Endothelial cell of umbilical vein (primary cell): ENCODE results near the gene C22orf39. TPM values are rescaled to one million over a fixed set of nuclear protein-coding genes. Genes with fewer than 3 reads are reported as not detected.

Experiments
- BruUV-seq: library from RNA; stranded (reverse); fragments of 400-500 nt; replicated peaks from 2 replicates; lab custom pipeline; 2021; lab: Mats Ljungman, UMichigan
- CTCF ChIA-PET: fragments of 300-600, 350-600 bp; sonication (Branson Sonifier 250); formaldehyde crosslinking; loops from one replicate; lab custom pipeline; 2021; ENCODE audit warnings: antibody characterized with exemption, inconsistent platforms; lab: Charles Lee
- POLR2A ChIA-PET: fragments of 300-600, 350-600 bp; sonication (Branson Sonifier 250); formaldehyde crosslinking; loops from one replicate; lab custom pipeline; 2021; ENCODE audit warnings: antibody characterized with exemption, inconsistent platforms; lab: Charles Lee
- DNase-seq: peaks from one replicate; pipeline ENCODE4 v3.0.0-alpha.2; 2011; ENCODE audit warnings: low read depth, low spot score
- FAIRE-seq: peaks from 2 replicates; lab custom pipeline; 2011; peaks lifted over from hg19 to GRCh38; lab: Jason Lieb, UNC
- H2AFZ ChIP-seq: 2 replicates; pipeline ENCODE4 v1.6.0; 2012; ENCODE audit warnings: low read depth, low read length, control low read depth, inconsistent platforms
- H3K27ac ChIP-seq: 2 replicates; pipeline ENCODE4 v1.5.1; 2011; ENCODE audit warnings: low read depth, mild to moderate bottlenecking, control low read depth, low read length, moderate library complexity; ENCODE audit not compliant: insufficient read depth
- H3K27me3 ChIP-seq, 2 experiments: 2 replicates each; pipeline versions ENCODE4 v1.6.0 to v1.6.1; 2011; ENCODE audit warnings: low read length in 2 of 2, mixed read lengths in 1 of 2; ENCODE audit not compliant: control insufficient read depth in 2 of 2, insufficient read depth in 2 of 2
- H3K36me3 ChIP-seq, 2 experiments: 2 replicates in 1 of 2; 3 replicates in 1 of 2; pipeline ENCODE4 v1.5.1; 2011; ENCODE audit warnings: low read length in 2 of 2, mild to moderate bottlenecking in 1 of 2, moderate library complexity in 1 of 2; ENCODE audit not compliant: control insufficient read depth in 2 of 2, insufficient read depth in 2 of 2; ENCODE audit errors: extremely low read depth in 1 of 2
- H3K4me1 ChIP-seq: 3 replicates; pipeline ENCODE4 v1.5.1; 2011; ENCODE audit warnings: mild to moderate bottlenecking, low read length; ENCODE audit not compliant: control insufficient read depth, insufficient read depth; ENCODE audit errors: extremely low read depth
- H3K4me2 ChIP-seq: 2 replicates; pipeline ENCODE4 v1.6.1; 2011; ENCODE audit warnings: low read length, control low read depth, mixed read lengths; ENCODE audit not compliant: insufficient read depth
- H3K4me3 ChIP-seq, 3 experiments: fragments of 200-600 bp in 1 of 3; sonication (generic), shearing (Covaris generic) in 1 of 3; replicated peaks in 1 of 3; 2 replicates each; pipeline ENCODE4 v1.5.1; 2011 to 2016; ENCODE audit warnings: control low read depth in 3 of 3, low read length in 3 of 3, mild to moderate bottlenecking in 2 of 3, inconsistent platforms in 1 of 3, low read depth in 1 of 3, moderate library complexity in 1 of 3; ENCODE audit not compliant: insufficient read depth in 1 of 3
- H3K79me2 ChIP-seq: 2 replicates; pipeline ENCODE4 v1.6.0; 2012; ENCODE audit warnings: low read length, inconsistent platforms; ENCODE audit not compliant: control insufficient read depth, insufficient read depth
- H3K9ac ChIP-seq: replicated peaks from 2 replicates; pipeline ENCODE3; 2011; ENCODE audit warnings: low read length, control low read depth; ENCODE audit not compliant: insufficient read depth; ENCODE audit errors: extremely low read depth
- H3K9me1 ChIP-seq: replicated peaks from 3 replicates; pipeline ENCODE4 v1.6.0; 2011; ENCODE audit warnings: mild to moderate bottlenecking, low read length; ENCODE audit not compliant: control insufficient read depth, insufficient read depth; ENCODE audit errors: extremely low read depth
- H3K9me3 ChIP-seq: replicated peaks from 2 replicates; pipeline ENCODE4 v1.5.1; 2012; ENCODE audit warnings: low read length, inconsistent platforms; ENCODE audit not compliant: control insufficient read depth, insufficient read depth
- H4K20me1 ChIP-seq: replicated peaks from 2 replicates; pipeline ENCODE3; 2011; ENCODE audit warnings: mild to moderate bottlenecking, low read length; ENCODE audit not compliant: control insufficient read depth, insufficient read depth; ENCODE audit errors: extremely low read depth
- CTCF ChIP-seq, 2 donors: IDR thresholded peaks; 1 replicate in 1 of 2; 2 replicates in 1 of 2; pipeline ENCODE4 v1.5.1; 2011; ENCODE audit warnings: low read length in 2 of 2, mild to moderate bottlenecking in 2 of 2, moderate library complexity in 2 of 2, control low read depth in 1 of 2, inconsistent platforms in 1 of 2, low read depth in 1 of 2; ENCODE audit not compliant: insufficient read depth in 1 of 2; ENCODE audit errors: extremely low read depth in 1 of 2
- EZH2 ChIP-seq: IDR thresholded peaks from 2 replicates; pipeline ENCODE4 v1.6.1; 2012; ENCODE audit warnings: borderline replicate concordance, low read depth, mild to moderate bottlenecking, moderate library complexity, low read length, inconsistent platforms; ENCODE audit not compliant: severe bottlenecking
- FOS ChIP-seq: IDR thresholded peaks from 2 replicates; pipeline ENCODE4 v1.6.1; 2011; ENCODE audit warnings: mild to moderate bottlenecking, low read length, moderate library complexity, borderline replicate concordance; ENCODE audit not compliant: insufficient read depth
- GATA2 ChIP-seq: IDR thresholded peaks from 2 replicates; pipeline ENCODE4 v1.7.0; 2011; ENCODE audit warnings: low read depth, mild to moderate bottlenecking, moderate library complexity, mixed read lengths, low read length; ENCODE audit not compliant: insufficient read length, insufficient read depth
- JUN ChIP-seq: IDR thresholded peaks from 2 replicates; pipeline ENCODE4 v1.6.1; 2011; ENCODE audit warnings: borderline replicate concordance, low read depth; ENCODE audit not compliant: insufficient read length, insufficient read depth
- MAX ChIP-seq: IDR thresholded peaks from 2 replicates; pipeline ENCODE4 v1.6.1; 2011; ENCODE audit not compliant: insufficient read depth, insufficient read length
- MYC ChIP-seq: IDR thresholded peaks from one replicate; pipeline ENCODE4 v1.6.1; 2011; ENCODE audit warnings: mild to moderate bottlenecking, low read depth, low read length
- POLR2A ChIP-seq: IDR thresholded peaks from 2 replicates; pipeline ENCODE4 v1.6.1; 2012; ENCODE audit warnings: low read depth, mild to moderate bottlenecking, control low read depth, low read length
- POLR2AphosphoS5 ChIP-seq: IDR thresholded peaks from 2 replicates; pipeline ENCODE4 v1.6.1; 2012; ENCODE audit warnings: low read depth, mild to moderate bottlenecking, control low read depth, low read length, moderate library complexity; ENCODE audit not compliant: insufficient read depth
- dilution Hi-C: fragments of 300-500 bp; cut with MboI; formaldehyde crosslinking; loops from one replicate; pipeline ENCODE4 v1.15.0; 2019; ENCODE audit warnings: low sequenced_read_pairs; ENCODE audit not compliant: extremely low pct_ligation_motif_present
- intact Hi-C: fragments of 100-400 bp; cut with micrococcal nuclease; formaldehyde crosslinking; loops from one replicate; pipeline ENCODE4 v1.10.0; 2022
- polyA plus RNA-seq, 4 experiments: library from polyadenylated mRNA; depleted of rRNA in 3 of 4; stranded (reverse) in 3 of 4; unstranded in 1 of 4; fragments of >200 nt; gene quantifications; 2 replicates each; pipeline versions ENCODE4 v1.2.1 to v1.2.3, GENCODE V29; 2011 to 2012; ENCODE audit warnings: missing spikeins in 1 of 4
- total RNA-seq: library from RNA; stranded (reverse); gene quantifications from 2 replicates; pipeline ENCODE4 v1.2.3, GENCODE V29; 2021

C22orf39 gene
- total and polyA plus RNA-seq, 2 donors (not counting 3 experiments of a cell fraction or from before 2014, with no cell fraction given) = 26.1 to 28.0 TPM

- no peaks in the 10 kb centered on the region for H3K4me1 ChIP-seq
- H3K27ac ChIP-seq = no peak overlapping the region
- FAIRE-seq (no peak), DNase-seq (no peak)
- H3K4me3 ChIP-seq = no peak overlapping the region
- H4K20me1 ChIP-seq = no peaks in the 10 kb centered on the region
- BruUV-seq = no TSS peak
- H3K36me3 ChIP-seq = peaks cover 2 to 4% of the 10 kb centered on the region in 2 experiments
- no peak overlapping the region for H2AFZ ChIP-seq
- no peak overlapping the region for H3K4me2 ChIP-seq
- ChIA-PET CTCF (no interaction called here), POLR2A (no interaction called here)
- dilution Hi-C loops (no loop called here), intact Hi-C loops (no loop called here)
- H3K27me3 ChIP-seq = no peaks in the 10 kb centered on the region
- H3K79me2 ChIP-seq = peaks cover 67% of the 10 kb centered on the region
- no peaks in the 10 kb centered on the region for H3K9me3 ChIP-seq
- TF ChIP-seq POLR2AphosphoS5 (no peak), CTCF (IDR thresholded peaks at IDR 0.05; ENCODE audit: extremely low read depth in 1 of 2, insufficient read depth in 1 of 2, low read depth in 1 of 2, low read length in 2 of 2) (no peak), FOS (no peak), MAX (no peak), GATA2 (no peak), MYC (no peak), JUN (no peak), EZH2 (no peak), POLR2A (no peak)
- H3K9me1 ChIP-seq = no peaks in the 10 kb centered on the region
- H3K9ac ChIP-seq = no peak overlapping the region
These were observed 34.6 kb downstream of the C22orf39 start for GRCh38 chr22:19412923-19413322.
